Liver (tissue), 9 donors: ENCODE data around the gene MAB21L4. TPM values are rescaled to one million over a fixed set of nuclear protein-coding genes. Genes with fewer than 3 reads are reported as not detected.

Source experiments
- DNase-seq: peaks from one replicate; pipeline ENCODE4 v3.0.0-alpha.2; 2017; ENCODE audit warnings: low spot score
- H3K27ac ChIP-seq, 2 donors: one replicate each; pipeline ENCODE4 v1.7.0; 2013; ENCODE audit warnings: inconsistent platforms in 2 of 2, low read length in 2 of 2, control low read depth in 1 of 2, low read depth in 1 of 2, mild to moderate bottlenecking in 1 of 2
- H3K27me3 ChIP-seq, 4 donors: one replicate each; pipeline versions ENCODE4 v1.6.1 to v1.7.0; 2013; ENCODE audit warnings: low read length in 3 of 4, inconsistent platforms in 1 of 4, mild to moderate bottlenecking in 1 of 4, moderate library complexity in 1 of 4; ENCODE audit not compliant: control insufficient read depth in 4 of 4, insufficient read depth in 4 of 4
- H3K36me3 ChIP-seq, 4 donors: one replicate each; pipeline versions ENCODE4 v1.6.1 to v1.7.0; 2013; ENCODE audit warnings: low read length in 3 of 4, mild to moderate bottlenecking in 3 of 4, low read depth in 1 of 4, moderate library complexity in 1 of 4; ENCODE audit not compliant: control insufficient read depth in 4 of 4, insufficient read depth in 3 of 4
- H3K4me1 ChIP-seq, 4 donors: one replicate each; pipeline versions ENCODE4 v1.6.1 to v1.7.0; 2013; ENCODE audit warnings: low read length in 3 of 4, mild to moderate bottlenecking in 3 of 4, moderate library complexity in 1 of 4; ENCODE audit not compliant: control insufficient read depth in 4 of 4, insufficient read depth in 4 of 4
- H3K4me3 ChIP-seq, 3 donors: one replicate each; pipeline versions ENCODE4 v1.6.1 to v1.7.0; 2013; ENCODE audit warnings: low read length in 3 of 3, control low read depth in 1 of 3, low read depth in 1 of 3, mild to moderate bottlenecking in 1 of 3
- H3K9ac ChIP-seq, 2 donors: one replicate each; pipeline ENCODE4 v1.7.0; 2013; ENCODE audit warnings: low read length in 2 of 2, mild to moderate bottlenecking in 2 of 2, moderate library complexity in 2 of 2, control low read depth in 1 of 2, low read depth in 1 of 2
- H3K9me3 ChIP-seq, 4 donors: one replicate each; pipeline versions ENCODE4 v1.6.1 to v1.7.0; 2013; ENCODE audit warnings: low read length in 3 of 4; ENCODE audit not compliant: control insufficient read depth in 4 of 4
- ATF3 ChIP-seq: IDR thresholded peaks from 2 replicates; pipeline ENCODE4 v1.6.1; 2016; ENCODE audit warnings: antibody characterized with exemption
- EGR1 ChIP-seq, 2 donors: IDR thresholded peaks; 2 replicates each; pipeline ENCODE4 v1.6.1; 2016 to 2018; ENCODE audit warnings: antibody characterized with exemption in 2 of 2, low read depth in 2 of 2
- FOXA1 ChIP-seq: IDR thresholded peaks from 2 replicates; pipeline ENCODE4 v1.6.1; 2016; ENCODE audit warnings: antibody characterized with exemption
- FOXA2 ChIP-seq: IDR thresholded peaks from 2 replicates; pipeline ENCODE4 v1.6.1; 2016; ENCODE audit warnings: antibody characterized with exemption
- GABPA ChIP-seq, 2 donors: IDR thresholded peaks in 1 of 2; conservative IDR thresholded peaks in 1 of 2; 2 replicates each; pipeline ENCODE4 v1.6.1; 2016; ENCODE audit warnings: antibody characterized with exemption in 2 of 2, mild to moderate bottlenecking in 1 of 2, moderate library complexity in 1 of 2
- HNF4A ChIP-seq, 2 donors: conservative IDR thresholded peaks; 2 replicates each; pipeline ENCODE4 v1.6.1; 2016; ENCODE audit warnings: antibody characterized with exemption in 2 of 2, mild to moderate bottlenecking in 2 of 2
- HNF4G ChIP-seq: IDR thresholded peaks from 2 replicates; pipeline ENCODE4 v1.6.1; 2016; ENCODE audit warnings: antibody characterized with exemption
- JUND ChIP-seq, 2 donors: IDR thresholded peaks; 2 replicates each; pipeline ENCODE4 v1.6.1; 2016; ENCODE audit warnings: antibody characterized with exemption in 2 of 2
- MAX ChIP-seq: IDR thresholded peaks from 2 replicates; pipeline ENCODE4 v1.6.1; 2016; ENCODE audit warnings: antibody characterized with exemption
- NR2F2 ChIP-seq: IDR thresholded peaks from 2 replicates; pipeline ENCODE4 v1.6.1; 2016; ENCODE audit warnings: antibody characterized with exemption
- RAD21 ChIP-seq, 2 donors: IDR thresholded peaks; 2 replicates each; pipeline ENCODE4 v1.6.1; 2016; ENCODE audit warnings: antibody characterized with exemption in 2 of 2, mild to moderate bottlenecking in 2 of 2
- RXRA ChIP-seq, 2 donors: IDR thresholded peaks; 2 replicates each; pipeline ENCODE4 v1.6.1; 2017 to 2018; ENCODE audit warnings: antibody characterized with exemption in 2 of 2, mild to moderate bottlenecking in 1 of 2
- SP1 ChIP-seq: IDR thresholded peaks from 2 replicates; pipeline ENCODE4 v1.6.1; 2018; ENCODE audit warnings: antibody characterized with exemption, mild to moderate bottlenecking
- TAF1 ChIP-seq: conservative IDR thresholded peaks from 2 replicates; pipeline ENCODE4 v1.6.1; 2016; ENCODE audit warnings: antibody characterized with exemption, mild to moderate bottlenecking
- YY1 ChIP-seq: IDR thresholded peaks from 2 replicates; pipeline ENCODE4 v1.6.1; 2016; ENCODE audit warnings: antibody characterized with exemption, mild to moderate bottlenecking
- ZBTB33 ChIP-seq: IDR thresholded peaks from 2 replicates; pipeline ENCODE4 v1.6.1; 2016; ENCODE audit warnings: antibody characterized with exemption
- WGBS: extraction: QIAGEN DNeasy Blood & Tissue Kit; methylation state at CpG from one replicate; pipeline ENCODE4 v1.1.7; 2013; 5-methylcytosine and 5-hydroxymethylcytosine counted together
- polyA plus RNA-seq, 2 donors: library from polyadenylated mRNA; stranded (reverse) in 1 of 2; unstranded in 1 of 2; fragments of 200-250 nt in 1 of 2; fragments of >200 nt in 1 of 2; fragmentation: Nextera tagmentation in 1 of 2; extraction: Ambion mirVana in 1 of 2; gene quantifications; one replicate each; pipeline versions ENCODE4 v1.2.1 to v1.2.3, GENCODE V29; 2013 to 2015
- total RNA-seq, 2 donors: library from RNA; depleted of rRNA; stranded (reverse); fragments of >200 nt; gene quantifications; one replicate each; pipeline ENCODE4 v1.2.3, GENCODE V29; 2014
- TF ChIP-seq, protein P1 (sequence below): IDR thresholded peaks from 2 replicates; pipeline ENCODE4 v1.6.1; 2016; ENCODE audit warnings: antibody characterized with exemption, mild to moderate bottlenecking
- TF ChIP-seq, protein P2 (sequence below): fragments of 150-350 bp; IDR thresholded peaks from 2 replicates; pipeline ENCODE4 v1.5.1; 2017; ENCODE audit warnings: improper control_type of control experiment, low read depth, low read length; ENCODE audit not compliant: missing input control
- donor health status: healthy.
- donor health status: healthy.
- donor health status: healthy.
- donor health status: healthy.
- donor health status: healthy.

The MAB21L4 gene
- total and polyA plus RNA-seq, 4 donors: 0.59 to 8.8 (median 1.1) TPM

- Histone ChIP-seq H3K4me3 (no peak overlapping the region), H3K9ac (no peak overlapping the region), H3K27ac (no peak overlapping the region), H3K36me3 (peaks cover 3 to 8% (median 4%) of the 10 kb centered on the region in 4 donors), H3K27me3 (no peaks in the 10 kb centered on the region), H3K9me3 (no peaks in the 10 kb centered on the region), H3K4me1 (peaks cover 21 to 70% (median 63%) of the 10 kb centered on the region in 4 donors)
- DNase-seq: no peak
- 58% methylated on average over 37 of the region's 37 CpGs for WGBS
- no peak for TF ChIP-seq MAX
- no peak for TF ChIP-seq FOXA1
- no peak for TF ChIP-seq HNF4A (conservative IDR thresholded peaks at IDR 0.05)
- TF ChIP-seq NR2F2: no peak
- no peak for TF ChIP-seq ZBTB33
- no peak for TF ChIP-seq EGR1 (IDR thresholded peaks at IDR 0.05; ENCODE audit: low read depth in 2 of 2)
- peak; percentile 9 for TF ChIP-seq SP1
- peak; percentile 25 to 54 for TF ChIP-seq RXRA (IDR thresholded peaks at IDR 0.05)
- TF ChIP-seq FOXA2: no peak
- peak; percentile 15 to 37 for TF ChIP-seq RAD21 (IDR thresholded peaks at IDR 0.05)
- no peak for TF ChIP-seq ATF3
- no peak for TF ChIP-seq YY1
- TF ChIP-seq, protein P1, sequence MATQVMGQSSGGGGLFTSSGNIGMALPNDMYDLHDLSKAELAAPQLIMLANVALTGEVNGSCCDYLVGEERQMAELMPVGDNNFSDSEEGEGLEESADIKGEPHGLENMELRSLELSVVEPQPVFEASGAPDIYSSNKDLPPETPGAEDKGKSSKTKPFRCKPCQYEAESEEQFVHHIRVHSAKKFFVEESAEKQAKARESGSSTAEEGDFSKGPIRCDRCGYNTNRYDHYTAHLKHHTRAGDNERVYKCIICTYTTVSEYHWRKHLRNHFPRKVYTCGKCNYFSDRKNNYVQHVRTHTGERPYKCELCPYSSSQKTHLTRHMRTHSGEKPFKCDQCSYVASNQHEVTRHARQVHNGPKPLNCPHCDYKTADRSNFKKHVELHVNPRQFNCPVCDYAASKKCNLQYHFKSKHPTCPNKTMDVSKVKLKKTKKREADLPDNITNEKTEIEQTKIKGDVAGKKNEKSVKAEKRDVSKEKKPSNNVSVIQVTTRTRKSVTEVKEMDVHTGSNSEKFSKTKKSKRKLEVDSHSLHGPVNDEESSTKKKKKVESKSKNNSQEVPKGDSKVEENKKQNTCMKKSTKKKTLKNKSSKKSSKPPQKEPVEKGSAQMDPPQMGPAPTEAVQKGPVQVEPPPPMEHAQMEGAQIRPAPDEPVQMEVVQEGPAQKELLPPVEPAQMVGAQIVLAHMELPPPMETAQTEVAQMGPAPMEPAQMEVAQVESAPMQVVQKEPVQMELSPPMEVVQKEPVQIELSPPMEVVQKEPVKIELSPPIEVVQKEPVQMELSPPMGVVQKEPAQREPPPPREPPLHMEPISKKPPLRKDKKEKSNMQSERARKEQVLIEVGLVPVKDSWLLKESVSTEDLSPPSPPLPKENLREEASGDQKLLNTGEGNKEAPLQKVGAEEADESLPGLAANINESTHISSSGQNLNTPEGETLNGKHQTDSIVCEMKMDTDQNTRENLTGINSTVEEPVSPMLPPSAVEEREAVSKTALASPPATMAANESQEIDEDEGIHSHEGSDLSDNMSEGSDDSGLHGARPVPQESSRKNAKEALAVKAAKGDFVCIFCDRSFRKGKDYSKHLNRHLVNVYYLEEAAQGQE: no peak
- no peak for TF ChIP-seq TAF1
- TF ChIP-seq GABPA (IDR thresholded peaks at IDR 0.05 in 1 of 2, conservative IDR thresholded peaks at IDR 0.05 in 1 of 2): no peak
- TF ChIP-seq JUND (IDR thresholded peaks at IDR 0.05): no peak
- TF ChIP-seq, protein P2, sequence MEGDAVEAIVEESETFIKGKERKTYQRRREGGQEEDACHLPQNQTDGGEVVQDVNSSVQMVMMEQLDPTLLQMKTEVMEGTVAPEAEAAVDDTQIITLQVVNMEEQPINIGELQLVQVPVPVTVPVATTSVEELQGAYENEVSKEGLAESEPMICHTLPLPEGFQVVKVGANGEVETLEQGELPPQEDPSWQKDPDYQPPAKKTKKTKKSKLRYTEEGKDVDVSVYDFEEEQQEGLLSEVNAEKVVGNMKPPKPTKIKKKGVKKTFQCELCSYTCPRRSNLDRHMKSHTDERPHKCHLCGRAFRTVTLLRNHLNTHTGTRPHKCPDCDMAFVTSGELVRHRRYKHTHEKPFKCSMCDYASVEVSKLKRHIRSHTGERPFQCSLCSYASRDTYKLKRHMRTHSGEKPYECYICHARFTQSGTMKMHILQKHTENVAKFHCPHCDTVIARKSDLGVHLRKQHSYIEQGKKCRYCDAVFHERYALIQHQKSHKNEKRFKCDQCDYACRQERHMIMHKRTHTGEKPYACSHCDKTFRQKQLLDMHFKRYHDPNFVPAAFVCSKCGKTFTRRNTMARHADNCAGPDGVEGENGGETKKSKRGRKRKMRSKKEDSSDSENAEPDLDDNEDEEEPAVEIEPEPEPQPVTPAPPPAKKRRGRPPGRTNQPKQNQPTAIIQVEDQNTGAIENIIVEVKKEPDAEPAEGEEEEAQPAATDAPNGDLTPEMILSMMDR: no peak
- no peak for TF ChIP-seq HNF4G
These were observed 7.6 kb downstream of the MAB21L4 start for GRCh38 chr2:240888130-240888889.
